GM12891 (cell line): Measurements from ENCODE around the gene HAGH.
A peak's percentile ranks its signal among the peaks of the same experiment; 100 is the strongest.

ENCODE experiments used
- DNase-seq: peaks from one replicate; pipeline ENCODE4 v3.0.0; 2011; ENCODE audit warnings: low spot score; ENCODE audit not compliant: insufficient read length
- FAIRE-seq: peaks from 2 replicates; lab custom pipeline; 2011; peaks lifted over from hg19 to GRCh38; lab: Jason Lieb, UNC
- PAX5 ChIP-seq: IDR thresholded peaks from 2 replicates; pipeline ENCODE4 v1.6.1; 2011; ENCODE audit warnings: low read length, moderate library complexity, mild to moderate bottlenecking; ENCODE audit not compliant: insufficient read depth, severe bottlenecking
- POLR2A ChIP-seq: IDR thresholded peaks from 2 replicates; pipeline ENCODE4 v1.6.1; 2011; ENCODE audit warnings: low read depth, low read length, control low read depth
- POLR2AphosphoS5 ChIP-seq: IDR thresholded peaks from 2 replicates; pipeline ENCODE4 v1.6.1; 2011; ENCODE audit warnings: low read depth, low read length, control low read depth
- POU2F2 ChIP-seq: IDR thresholded peaks from 2 replicates; pipeline ENCODE4 v1.6.1; 2011; ENCODE audit warnings: low read depth, mild to moderate bottlenecking, control low read depth, low read length, moderate library complexity
- SPI1 ChIP-seq: IDR thresholded peaks from 2 replicates; pipeline ENCODE4 v1.6.1; 2011; ENCODE audit warnings: low read depth, low read length, control low read depth
- TAF1 ChIP-seq: IDR thresholded peaks from 2 replicates; pipeline ENCODE4 v1.6.1; 2011; ENCODE audit warnings: low read depth, low read length, control low read depth

The HAGH gene

DNA sequence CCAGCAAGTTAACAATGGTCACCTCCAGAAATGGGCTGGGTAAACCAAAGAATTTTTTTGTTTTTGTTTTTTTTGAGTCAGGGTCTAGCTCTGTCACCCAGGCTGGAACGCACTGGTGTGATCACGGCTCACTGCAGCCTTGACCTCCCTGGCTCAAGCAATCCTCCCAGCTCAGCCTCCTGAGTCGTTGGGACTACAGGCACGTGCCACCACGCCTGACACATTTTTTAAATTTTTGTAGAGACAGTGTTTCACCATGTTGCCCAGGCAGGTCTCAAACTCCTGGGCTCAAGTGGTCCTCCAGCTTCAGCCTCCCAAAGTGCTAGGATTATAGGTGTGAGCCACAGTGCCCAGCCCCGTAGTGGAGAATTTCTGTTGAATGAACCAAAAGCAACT lies 46.0 kb downstream of the HAGH start:
- DNase-seq (no peak), FAIRE-seq (no peak)
- TF ChIP-seq POU2F2 (no peak), SPI1 (no peak), PAX5 (no peak), TAF1 (no peak), POLR2A (no peak), POLR2AphosphoS5 (no peak)

GRCh38 chr16:1779741-1780676 lies 46.6 kb downstream of the HAGH start:
- DNase-seq: no peak
- TF ChIP-seq PAX5 (no peak), SPI1 (no peak), POLR2A (no peak), POLR2AphosphoS5 (no peak), POU2F2 (no peak), TAF1 (no peak)
- no peak for FAIRE-seq

- FAIRE-seq (no peak), DNase-seq (no peak)
- TF ChIP-seq POLR2A (no peak), SPI1 (no peak), POU2F2 (no peak), TAF1 (no peak), PAX5 (no peak), POLR2AphosphoS5 (no peak)
Measured at GRCh38 chr16:1779234-1779701, 47.4 kb downstream of the HAGH start.

- DNase-seq (no peak), FAIRE-seq (no peak)
- TF ChIP-seq POLR2A (peak; percentile 14; the same call in 1 of the 2 replicates), PAX5 (no peak), POU2F2 (no peak), POLR2AphosphoS5 (no peak), SPI1 (no peak), TAF1 (no peak)
Measured at GRCh38 chr16:1778200-1779179, 48.1 kb downstream of the HAGH start.

- DNase-seq: no peak
- no peak for FAIRE-seq
- no peak; the same call in 1 of the 2 replicates for TF ChIP-seq POLR2AphosphoS5
- no peak for TF ChIP-seq SPI1
- no peak for TF ChIP-seq TAF1
- no peak for TF ChIP-seq POU2F2
- TF ChIP-seq PAX5: no peak
- no peak for TF ChIP-seq POLR2A
Measured at GRCh38 chr16:1777375-1778199, 49.0 kb downstream of the HAGH start.

DNA sequence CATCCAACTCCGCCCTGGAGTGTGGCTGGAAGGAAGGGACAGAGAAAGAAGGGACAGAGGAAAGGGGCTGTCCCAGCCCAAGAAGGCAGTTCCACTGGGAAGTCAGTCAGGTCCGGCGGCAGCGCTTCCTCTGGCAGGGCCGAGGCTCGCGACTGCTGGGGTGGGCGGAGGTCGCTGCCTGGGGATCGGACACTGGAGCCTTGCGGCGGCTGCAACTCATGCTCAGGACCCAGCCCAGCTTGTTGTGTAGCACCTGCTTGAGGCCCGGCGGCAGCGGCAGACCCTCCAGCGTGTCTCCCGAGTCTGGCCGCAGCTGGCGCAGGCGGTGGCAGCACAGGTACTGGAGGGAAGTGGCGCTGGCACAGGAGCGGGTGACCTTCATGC lies 49.6 kb downstream of the HAGH start:
- no peak; the same call in 1 of the 2 replicates for TF ChIP-seq POLR2A
- TF ChIP-seq POU2F2: no peak
- no peak for TF ChIP-seq SPI1
- no peak for TF ChIP-seq TAF1
- TF ChIP-seq POLR2AphosphoS5: no peak
- no peak for TF ChIP-seq PAX5
- FAIRE-seq: no peak
- no peak for DNase-seq

GRCh38 chr16:1776672-1776955 lies 50.0 kb downstream of the HAGH start:
- TF ChIP-seq PAX5 (no peak), TAF1 (no peak), POLR2AphosphoS5 (no peak), POLR2A (peak; percentile 35; the same call in 1 of the 2 replicates), SPI1 (no peak), POU2F2 (no peak)
- FAIRE-seq (no peak), DNase-seq (no peak)

DNA sequence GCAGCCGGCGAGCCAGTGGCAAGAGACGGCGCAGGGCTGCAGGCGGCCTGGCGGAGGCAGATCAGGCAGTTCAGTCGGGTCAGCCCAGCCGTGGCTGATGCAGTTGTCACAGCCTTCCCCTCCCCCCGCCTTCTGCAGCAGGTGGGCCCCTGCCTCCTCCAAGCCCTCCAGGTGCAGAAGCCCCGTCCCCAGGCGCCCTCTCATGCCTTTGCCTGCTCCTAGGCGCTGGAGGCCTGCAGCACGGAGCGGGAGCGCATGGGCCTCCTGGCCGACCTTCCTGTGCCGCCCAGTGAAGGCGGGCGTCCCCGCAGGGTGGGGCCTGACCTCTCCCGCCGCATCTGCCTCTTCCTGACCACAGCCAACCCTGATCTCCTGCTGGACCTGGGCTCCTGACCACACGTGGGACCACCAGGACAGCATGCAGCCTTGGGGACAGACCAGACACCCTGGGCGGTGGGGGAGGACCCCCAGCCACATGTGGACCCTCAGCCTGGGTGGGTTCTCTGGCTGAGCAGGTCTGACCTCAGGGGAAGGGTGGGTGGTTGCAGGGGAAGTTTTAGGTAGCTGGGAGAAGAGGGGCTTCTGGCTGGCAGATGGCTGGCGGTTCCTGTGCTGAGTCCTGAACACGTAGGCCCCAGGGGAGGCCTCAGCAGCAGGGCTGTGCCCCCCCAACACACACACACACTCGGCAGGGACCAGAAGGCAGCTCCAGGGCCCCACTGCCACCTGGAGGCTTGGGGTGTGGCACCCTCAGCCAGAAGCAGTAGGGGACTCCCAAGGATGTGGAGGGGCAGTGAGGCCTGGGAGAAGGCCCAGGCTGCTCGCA lies 50.6 kb downstream of the HAGH start:
- no peak for FAIRE-seq
- TF ChIP-seq SPI1: no peak
- no peak for TF ChIP-seq POU2F2
- no peak for TF ChIP-seq POLR2A
- TF ChIP-seq PAX5: no peak
- TF ChIP-seq POLR2AphosphoS5: no peak
- DNase-seq: no peak
